GM18873 (cell line): ENCODE data around the gene NRGN.

Experiments used
- ATAC-seq: cut with Tn5 transposase; IDR thresholded peaks from one replicate; pipeline ENCODE4 v1.9.1; 2021; ENCODE audit warnings: mild to moderate bottlenecking, moderate library complexity, moderate number of reproducible peaks; ENCODE audit not compliant: unreplicated experiment, low FRiP score

The NRGN gene

DNA sequence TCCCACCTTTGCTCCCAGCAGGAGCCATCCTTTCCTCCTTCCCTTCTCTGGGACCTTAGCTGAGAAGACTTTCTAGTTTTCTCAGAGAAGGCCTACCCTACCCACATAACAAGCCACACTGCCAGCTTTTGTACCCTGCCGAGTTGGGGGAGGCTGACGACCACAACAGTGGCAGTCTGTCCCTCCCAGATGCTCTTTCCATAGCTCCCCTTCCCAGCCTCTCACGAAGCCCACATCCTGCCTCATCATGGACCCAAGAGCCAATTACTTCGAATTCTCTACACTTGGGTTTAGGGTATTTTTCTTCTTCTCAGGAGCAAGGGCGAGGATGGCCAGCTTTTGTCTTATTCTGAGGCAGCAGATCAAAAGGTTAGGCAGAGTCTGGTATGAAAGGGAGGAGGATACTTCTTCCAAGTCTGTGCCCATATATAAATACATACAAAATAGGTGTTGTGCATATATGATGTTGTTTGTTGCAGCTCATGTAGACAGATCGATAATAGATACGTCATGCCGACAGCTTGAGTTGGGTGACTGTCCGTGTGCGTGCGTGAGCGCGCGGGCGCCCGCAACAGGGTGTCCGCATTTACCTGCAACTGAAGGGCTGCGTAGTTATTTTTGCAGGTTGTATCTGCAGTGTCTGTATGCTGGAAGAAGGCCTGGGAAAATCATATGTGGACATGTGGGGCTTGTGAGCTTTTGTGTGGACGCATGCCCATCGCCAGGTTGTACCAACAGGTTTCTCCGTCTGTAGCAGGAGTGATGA, 846 bp upstream of the NRGN start:
- ATAC-seq: no peak

DNA sequence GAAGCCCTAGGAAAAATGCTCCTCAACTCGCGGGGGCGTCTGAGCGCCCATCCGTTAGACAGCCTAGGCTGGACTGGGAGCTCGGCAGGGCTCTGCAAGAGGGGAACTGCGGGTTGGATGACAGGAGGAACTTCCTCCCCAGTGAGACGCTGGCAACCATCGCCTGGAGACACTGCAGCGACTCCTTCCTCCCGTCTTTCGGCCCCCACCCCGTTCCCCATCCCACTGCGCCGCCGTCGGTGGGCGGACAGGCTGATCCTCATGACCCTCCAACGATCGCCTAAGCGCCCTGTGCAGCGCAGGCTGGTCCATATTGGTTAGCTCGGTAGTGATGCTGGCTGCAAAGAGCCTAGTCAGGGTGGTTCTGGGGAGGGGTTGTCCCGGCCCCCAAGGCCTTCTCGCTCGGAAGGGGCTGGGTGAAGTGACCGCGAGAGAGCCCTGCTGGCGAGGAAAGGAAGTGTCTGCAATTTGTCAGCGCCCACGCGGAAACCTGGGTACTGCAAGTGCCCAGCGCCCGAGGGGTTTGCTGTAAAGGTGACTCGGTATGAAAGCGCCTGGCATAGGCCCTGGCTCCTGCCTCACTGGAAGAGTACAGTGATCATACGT, 638 bp downstream of the NRGN start:
- peak; percentile 36 for ATAC-seq

DNA sequence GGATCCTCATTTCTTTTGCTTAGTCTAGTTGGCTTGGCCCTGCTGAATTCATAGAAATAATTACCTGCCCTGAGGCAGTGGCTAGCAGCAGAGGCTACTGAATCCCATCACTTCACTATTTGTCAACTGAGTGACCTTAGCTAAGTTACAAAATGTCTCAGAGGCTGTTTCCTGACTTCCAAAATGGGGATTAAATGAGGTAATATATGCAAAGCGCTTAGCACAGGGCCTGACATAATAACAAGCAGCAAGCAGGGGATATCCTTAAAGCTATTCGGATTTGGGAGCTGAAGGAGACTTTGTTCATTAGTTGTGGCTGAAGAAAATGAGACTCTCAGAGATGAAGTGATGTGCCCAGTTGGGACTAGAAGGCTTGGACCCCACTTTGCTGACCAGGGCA, 2.8 kb downstream of the NRGN start:
- ATAC-seq: no peak

DNA sequence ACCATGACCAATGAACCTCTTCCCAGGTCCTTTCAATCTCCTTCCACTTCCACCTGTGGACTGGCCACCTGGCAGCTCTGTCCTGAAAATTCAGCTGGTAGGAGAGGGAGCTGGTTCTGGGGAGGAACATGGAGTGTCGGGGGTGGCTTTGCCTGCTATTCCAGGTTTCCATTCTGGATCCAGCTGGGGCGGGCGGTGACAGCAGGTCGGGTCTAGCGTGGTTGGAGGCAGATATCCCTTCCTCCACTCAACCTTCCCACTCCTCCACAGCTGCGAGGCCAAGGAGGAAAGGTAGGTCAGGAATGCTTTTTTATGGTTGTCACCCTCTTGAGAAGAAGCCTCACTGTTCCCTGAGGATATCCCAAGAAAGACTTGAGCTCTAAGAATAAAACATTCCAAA, 3.3 kb downstream of the NRGN start:
- ATAC-seq: no peak

DNA sequence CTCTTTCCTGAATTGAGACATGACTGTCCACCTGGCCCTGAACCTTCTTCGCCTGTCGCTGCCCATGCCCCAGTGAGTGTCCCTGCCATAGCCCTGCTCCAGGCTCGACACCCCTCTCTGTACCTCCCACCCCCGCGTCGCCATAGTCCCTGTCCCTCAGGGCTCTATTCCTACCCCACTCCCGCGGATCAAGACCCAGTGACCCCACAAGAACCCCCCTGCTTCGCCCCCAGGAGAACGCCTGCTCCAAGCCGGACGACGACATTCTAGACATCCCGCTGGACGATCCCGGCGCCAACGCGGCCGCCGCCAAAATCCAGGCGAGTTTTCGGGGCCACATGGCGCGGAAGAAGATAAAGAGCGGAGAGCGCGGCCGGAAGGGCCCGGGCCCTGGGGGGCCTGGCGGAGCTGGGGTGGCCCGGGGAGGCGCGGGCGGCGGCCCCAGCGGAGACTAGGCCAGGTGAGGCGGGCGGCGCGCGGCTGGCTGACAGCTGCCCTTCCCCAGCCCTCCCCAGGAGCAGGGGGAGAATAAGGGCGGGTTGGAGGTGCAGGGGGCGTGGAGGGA, 5.6 kb downstream of the NRGN start:
- no peak for ATAC-seq

DNA sequence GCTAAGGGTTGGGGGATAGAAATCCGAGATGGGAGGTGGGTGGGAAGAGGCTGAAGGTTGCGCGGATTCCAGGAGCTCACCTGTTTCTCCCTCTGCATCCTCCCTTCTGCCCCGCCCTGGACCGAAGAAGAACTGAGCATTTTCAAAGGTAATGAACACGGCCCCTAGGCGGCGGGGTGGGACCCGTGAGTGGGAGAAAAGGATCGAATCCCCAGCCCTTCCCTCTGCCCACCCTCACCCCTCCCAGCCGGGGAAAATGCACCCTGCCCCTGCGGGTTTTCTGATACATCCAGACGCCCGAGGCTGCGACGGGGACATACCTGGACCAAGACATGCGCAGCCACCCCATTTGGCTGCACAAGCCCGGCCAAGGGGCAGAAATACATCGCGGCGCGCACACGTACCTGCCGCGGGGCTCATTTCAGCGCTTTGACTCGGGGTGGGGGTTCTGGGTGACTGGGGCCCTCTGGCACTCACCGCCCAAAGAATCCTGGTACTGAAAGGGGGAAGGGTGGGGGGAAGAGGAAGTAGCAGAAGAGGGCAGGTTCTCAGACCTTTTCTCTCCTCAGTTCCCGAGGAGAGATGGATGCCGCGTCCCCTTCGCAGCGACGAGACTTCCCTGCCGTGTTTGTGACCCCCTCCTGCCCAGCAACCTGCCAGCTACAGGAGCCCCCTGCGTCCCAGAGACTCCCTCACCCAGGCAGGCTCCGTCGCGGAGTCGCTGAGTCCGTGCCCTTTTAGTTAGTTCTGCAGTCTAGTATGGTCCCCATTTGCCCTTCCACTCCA, 6.3 kb downstream of the NRGN start:
- ATAC-seq: no peak

DNA sequence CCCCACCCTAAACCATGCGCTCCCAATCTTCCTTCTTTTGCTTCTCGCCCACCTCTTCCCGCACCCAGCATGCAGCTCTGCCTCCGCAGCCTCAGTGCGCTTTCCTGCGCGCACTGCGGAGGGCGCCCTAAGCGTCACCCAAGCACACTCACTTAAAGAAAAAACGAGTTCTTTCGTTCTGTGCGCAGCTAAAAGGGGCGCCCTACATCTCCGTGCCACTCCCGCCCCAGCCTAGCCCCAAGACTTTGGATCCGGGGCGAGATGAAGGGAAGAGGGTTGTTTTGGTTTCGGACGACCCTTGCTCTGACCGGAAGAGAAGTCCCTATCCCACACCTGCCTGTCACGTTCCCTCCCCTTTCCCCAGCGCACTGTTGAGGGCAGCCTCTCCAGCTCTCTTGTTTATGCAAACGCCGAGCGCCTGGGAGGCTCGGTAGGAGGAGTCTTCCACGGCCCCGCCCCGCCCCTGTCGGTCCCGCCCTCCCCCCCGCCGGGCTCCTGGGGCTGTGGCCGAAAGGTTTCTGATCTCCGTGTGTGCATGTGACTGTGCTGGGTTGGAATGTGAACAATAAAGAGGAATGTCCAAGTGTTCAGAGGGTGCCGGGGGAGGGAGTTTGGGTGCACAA, 7.0 kb downstream of the NRGN start:
- ATAC-seq: peak; percentile 88

DNA sequence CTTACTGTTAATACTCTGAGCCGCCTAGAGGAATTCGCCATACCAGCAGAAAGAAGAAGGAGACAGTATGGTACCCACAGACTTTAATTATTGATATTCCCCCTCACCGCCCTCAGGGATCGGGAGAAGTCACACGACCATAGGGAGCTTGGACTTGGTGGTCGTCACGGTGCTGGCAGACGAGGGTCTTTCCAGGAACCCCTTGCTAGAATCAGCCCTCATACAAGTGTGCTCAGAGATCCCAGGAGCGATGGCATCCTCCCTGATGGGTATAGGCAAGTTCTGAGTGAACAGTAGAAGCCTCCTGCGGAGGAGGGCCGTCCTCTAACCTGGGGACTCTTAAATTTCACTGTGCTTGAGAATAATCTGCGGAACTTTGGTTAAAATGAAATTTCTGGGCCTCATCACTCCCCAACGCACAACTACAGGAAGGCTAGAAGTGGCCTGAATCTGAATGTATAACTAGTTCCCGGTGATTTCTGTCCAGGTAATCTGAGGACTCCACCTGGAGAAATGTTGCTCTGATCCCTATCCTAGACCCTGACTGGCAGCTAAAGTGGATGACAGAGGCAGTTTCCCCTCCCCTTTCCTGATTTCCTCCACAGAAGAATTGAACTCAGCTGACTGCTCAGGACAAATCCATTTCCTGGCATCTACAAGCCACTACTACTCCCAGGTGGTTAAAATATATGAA, 7.8 kb downstream of the NRGN start:
- ATAC-seq: no peak

DNA sequence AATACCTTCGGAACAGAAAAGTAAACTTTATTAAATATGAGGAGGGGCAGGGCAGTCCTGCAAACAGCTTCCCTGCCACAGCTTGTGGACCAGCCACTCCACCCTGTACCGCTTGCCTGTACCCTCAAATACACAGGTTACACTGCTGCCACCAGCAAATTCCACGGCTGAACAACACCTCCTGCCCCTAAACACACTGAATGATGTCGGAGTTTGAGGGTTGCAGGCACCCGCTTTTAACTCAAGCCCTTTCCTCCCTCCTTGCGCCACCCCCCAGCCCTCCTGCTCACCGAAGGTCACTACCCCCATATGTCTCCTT, 8.3 kb downstream of the NRGN start:
- no peak for ATAC-seq

DNA sequence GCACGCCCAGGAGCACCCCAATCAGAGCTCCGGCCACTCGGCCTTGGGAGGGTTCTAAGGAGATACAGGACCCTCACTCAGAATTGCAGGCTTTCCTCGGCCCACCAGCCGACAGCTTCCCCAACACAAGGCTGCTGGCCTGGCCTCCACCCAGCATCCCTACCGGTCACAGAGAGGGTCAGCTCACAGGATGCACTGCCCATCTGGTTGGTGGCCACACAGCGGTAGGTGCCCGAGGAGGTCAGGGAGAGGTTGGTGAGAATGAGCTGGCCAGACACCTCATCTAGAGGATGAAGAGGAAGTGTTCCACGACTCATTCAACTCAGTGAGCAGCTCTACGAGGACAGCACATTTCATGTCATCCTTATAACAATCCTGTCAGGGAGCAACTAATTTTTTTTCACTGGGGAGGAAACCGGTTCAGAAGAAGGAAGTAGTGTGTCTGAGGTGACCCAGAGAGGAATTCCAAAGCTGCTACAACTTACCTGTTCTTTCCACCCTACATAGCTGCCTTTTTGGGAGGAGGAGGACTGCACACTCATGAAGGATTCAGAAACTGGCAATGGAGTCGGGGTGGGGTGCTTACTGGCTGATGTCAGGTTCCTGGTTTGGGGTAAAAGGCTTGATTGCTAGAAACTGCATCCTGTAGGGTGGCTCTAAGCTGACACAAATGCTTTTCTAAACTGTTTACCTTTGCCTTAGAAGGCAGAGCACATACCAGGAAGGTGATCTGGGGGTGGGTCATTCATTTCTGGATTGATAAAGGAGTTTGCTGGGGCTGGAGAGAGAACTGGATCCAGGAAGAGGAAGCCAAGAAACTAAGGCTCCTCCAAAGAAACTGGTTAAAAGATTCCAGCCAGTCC, 9.0 kb downstream of the NRGN start:
- no peak for ATAC-seq

DNA sequence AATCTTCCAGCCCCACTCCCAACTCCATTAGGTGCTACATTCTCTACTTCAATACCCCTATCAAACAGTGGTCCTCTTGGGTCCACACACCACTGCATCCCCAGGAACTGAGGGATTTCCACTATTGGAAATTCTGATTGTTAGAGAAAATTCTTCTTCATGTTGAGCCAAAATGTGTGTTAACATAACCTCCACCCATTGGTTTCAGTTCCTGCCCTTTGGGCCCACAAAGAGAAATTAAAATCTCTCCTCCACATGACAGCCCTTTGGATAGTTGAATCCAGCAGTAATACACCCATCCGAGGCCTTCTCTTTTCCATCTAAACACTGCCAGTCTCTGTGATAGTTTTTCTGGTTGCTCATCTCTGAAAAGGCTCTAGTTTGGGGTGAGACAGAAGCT, 10.2 kb downstream of the NRGN start:
- ATAC-seq: no peak

DNA sequence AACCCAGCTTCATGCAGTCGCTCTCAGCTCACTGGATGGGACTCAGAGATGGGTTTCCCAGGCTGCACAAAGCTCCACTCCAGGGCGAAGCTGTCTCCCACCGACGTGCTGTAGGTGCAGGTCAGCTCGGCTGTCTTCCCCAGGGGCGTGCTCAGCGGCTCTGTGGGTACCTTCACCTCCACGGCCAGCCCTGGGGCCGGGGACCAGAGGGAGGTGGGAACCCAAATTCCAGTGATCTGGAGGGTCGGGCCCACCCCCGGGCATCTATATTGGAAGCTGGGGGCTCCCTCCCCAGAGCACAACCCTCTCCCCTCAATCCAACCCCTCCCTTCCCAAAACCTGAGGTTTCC, 11.6 kb downstream of the NRGN start:
- ATAC-seq: no peak

DNA sequence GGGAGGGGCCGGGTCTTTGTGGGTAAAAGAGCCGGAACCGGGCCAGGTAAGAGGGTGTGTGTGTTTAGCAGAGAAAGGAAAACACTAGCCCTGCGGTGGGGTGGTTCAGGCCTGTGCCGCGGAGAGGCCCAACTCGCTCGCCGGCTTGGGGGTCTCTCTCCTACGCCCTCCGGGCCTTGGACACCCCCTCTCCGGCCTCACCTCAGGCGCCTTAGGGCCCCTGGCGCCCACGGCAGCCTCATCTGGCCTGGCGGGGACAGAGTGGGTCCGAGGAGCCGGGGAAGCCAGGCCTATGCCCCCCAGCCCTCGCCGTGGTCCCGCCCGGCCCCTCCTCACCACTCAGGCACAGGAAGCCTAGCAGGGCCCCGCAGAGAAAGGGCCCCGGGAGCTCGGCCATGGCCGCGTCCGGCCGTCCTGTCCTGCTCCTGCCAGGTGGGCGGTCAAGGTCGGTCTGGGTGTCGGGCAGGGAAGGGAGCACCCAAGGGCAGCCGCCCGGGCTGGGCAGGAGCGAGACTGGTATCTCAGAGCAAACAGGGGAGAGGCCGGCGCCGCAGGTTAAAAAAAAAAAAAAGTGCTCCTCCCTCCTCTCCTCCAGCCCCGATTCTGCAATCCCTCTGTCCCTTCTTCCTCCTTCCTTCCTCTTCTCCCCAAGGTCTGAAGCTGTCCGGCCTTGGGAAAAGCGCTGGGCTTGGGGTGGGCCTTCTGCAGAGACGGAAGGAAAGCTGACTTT, 12.2 kb downstream of the NRGN start, which contains the start of gene VSIG2:
Gene VSIG2, minus strand, starts transcription at position 515 of the 730 bp plus-strand sequence. Its CDS starts 118 bp downstream, at position 397.
- no peak for ATAC-seq

DNA sequence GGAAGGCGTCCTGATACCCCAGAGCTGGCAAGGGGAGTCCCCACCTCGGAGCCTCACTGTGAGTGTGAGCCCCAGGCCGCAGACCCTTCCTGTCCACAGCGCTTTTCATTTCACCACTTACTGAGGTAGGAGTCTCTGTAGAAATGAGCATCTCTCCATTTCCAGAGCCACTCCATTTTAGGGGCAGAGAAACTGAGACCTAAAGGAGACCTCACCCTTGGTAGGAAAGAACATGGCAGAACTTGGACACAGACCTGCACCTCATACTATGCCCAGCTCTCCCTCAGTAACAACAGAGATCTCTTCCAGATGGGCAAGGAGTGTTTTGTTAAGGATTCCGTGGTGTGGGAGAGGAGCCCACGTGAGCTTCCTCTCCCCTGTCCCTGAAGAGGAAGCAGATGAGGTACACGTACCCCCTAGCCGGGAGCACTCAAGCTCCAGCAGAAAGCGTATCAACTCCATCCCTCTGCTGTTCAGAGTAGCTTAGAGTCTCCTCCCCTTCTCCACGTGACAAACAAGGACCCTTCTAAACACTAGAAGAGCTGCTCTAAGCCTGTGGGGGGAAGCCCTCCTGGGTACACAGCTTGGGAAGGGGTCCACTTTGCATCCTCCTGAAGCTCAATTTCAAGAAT, 12.8 kb downstream of the NRGN start:
- no peak for ATAC-seq

DNA sequence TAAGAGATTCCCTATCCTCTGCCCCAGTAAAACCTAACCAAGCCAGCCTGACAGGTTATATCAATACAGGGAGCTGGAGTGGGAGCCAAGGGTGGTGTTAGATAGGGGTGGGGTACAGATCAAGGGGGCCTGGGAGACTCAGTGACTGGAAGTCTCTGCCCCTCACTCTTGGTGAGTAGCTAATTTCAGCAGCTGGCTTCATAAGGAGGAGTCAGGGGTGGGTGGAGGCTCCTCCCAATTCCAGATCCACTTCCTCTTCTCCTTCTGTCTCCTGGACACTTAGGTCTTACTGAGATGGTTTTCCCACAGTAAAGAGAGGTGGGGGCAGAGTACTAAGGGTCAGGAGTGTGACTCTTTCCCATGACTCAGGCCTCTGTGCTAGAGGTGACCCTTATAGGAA, 13.5 kb downstream of the NRGN start:
- no peak for ATAC-seq

DNA sequence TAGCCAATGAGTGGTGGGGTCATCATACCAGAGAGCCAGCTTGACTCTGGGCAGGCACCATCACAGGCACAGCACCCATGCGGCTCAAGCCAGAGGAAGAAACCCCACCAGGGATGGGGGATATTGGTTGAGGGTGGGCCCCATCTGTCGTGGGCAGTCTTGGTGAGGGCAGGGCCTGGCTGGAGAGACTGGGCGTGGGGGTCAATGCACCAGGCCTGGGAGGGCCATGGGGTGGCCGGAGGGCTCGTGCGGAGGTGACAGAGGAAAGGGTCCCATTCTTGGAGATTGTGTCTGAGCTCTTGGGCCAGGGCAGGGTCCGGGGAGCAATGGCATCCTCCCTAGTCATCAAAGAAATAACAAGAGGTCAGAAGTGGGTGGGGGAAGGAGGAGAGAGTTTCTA, 13.9 kb downstream of the NRGN start:
- ATAC-seq: no peak

DNA sequence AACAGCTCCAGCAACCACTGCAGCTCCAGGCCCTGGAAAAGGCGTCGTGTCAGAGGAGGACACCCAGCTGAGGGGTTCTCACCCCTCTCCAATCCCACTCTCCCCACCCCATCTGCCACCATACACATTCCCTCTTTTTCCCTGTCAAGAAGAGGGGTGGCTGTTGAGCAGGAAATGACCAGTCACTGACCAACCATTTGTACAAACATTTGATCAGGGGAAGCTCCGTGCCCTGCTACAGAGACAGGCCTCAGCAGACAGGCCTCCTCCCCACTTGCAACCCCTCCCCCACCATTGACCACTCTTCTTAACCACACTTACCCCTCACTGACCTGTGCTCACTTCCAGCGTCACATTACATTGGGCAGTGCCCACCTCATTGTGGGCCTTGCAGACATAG, 14.6 kb downstream of the NRGN start:
- no peak for ATAC-seq

DNA sequence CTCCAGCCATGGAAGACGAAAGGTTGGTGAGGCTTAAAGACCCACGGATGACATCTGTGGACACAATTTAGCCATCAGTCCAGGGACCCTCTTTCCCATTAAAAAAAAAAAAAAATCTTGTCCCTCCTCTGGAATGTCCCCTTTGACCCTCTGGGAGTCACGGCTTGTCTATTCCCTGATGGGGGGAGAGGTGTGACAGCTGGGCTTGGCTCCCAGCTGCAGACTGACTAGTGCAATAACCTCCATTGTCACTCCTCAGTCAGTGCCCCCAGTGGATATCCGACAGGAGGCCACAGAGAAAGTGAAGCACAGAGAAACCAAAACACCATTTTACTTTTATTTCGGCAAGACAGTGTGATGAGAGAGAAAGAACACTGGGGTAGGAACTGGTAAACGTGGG, 15.0 kb downstream of the NRGN start:
- ATAC-seq: no peak
